ENCODE measurements around the gene C22orf15. TPM values are rescaled to one million over a fixed set of nuclear protein-coding genes. Genes with fewer than 3 reads are reported as not detected.

C22orf15 gene
- total RNA-seq, 1 experiment from 2014 or later = 2.7 TPM

GRCh38 chr22:23716811-23717801 lies 45.7 kb upstream of the C22orf15 start (continued):
- TF ChIP-seq AR (CRISPR knock-in tag; IDR thresholded peaks at IDR 0.05) = no peak
- peak; percentile 44; the same call in 1 of the 2 replicates for TF ChIP-seq ZNF219 (CRISPR knock-in tag; IDR thresholded peaks at IDR 0.05; ENCODE audit: borderline replicate concordance)
- no peak for TF ChIP-seq PREB (CRISPR knock-in tag; IDR thresholded peaks at IDR 0.05; ENCODE audit: borderline replicate concordance)
- TF ChIP-seq OVOL2 (CRISPR knock-in tag; IDR thresholded peaks at IDR 0.05; ENCODE audit: borderline replicate concordance) = no peak
- TF ChIP-seq KAT7 (CRISPR knock-in tag; IDR thresholded peaks at IDR 0.05; ENCODE audit: borderline replicate concordance) = peak; percentile 69; the same call in 1 of the 2 replicates
- TF ChIP-seq SOX15 (CRISPR knock-in tag; IDR thresholded peaks at IDR 0.05) = no peak
- no peak; the same call in 1 of the 2 replicates for TF ChIP-seq SMAD3 (CRISPR knock-in tag; IDR thresholded peaks at IDR 0.05; ENCODE audit: borderline replicate concordance)
- no peak for TF ChIP-seq NFATC4 (CRISPR knock-in tag; IDR thresholded peaks at IDR 0.05)
- TF ChIP-seq CBFB (CRISPR knock-in tag; IDR thresholded peaks at IDR 0.05; ENCODE audit: low read depth) = peak; percentile 96
- peak; percentile 98 for TF ChIP-seq USF2 (CRISPR knock-in tag; IDR thresholded peaks at IDR 0.05)
- TF ChIP-seq MAX (CRISPR knock-in tag; IDR thresholded peaks at IDR 0.05) = peak; percentile 76
- 0 out of 2 replicates have a peak, but pooled peaks have one; percentile 3 for TF ChIP-seq ZNF121 (CRISPR knock-in tag; IDR thresholded peaks at IDR 0.05)
- TF ChIP-seq USF1 (CRISPR knock-in tag; IDR thresholded peaks at IDR 0.05) = peak; percentile 97
- TF ChIP-seq E2F1 (CRISPR knock-in tag; IDR thresholded peaks at IDR 0.05) = no peak
- TF ChIP-seq ZNF512 (CRISPR knock-in tag; IDR thresholded peaks at IDR 0.05; ENCODE audit: borderline replicate concordance) = no peak
- TF ChIP-seq ETV6 (CRISPR knock-in tag; IDR thresholded peaks at IDR 0.05) = peak; percentile 95; the same call in 1 of the 2 replicates
- TF ChIP-seq ATF2 (CRISPR knock-in tag; IDR thresholded peaks at IDR 0.05; ENCODE audit: borderline replicate concordance, low read depth) = no peak
- peak; percentile 91; the same call in 1 of the 2 replicates for TF ChIP-seq ZNF138 (CRISPR knock-in tag; conservative IDR thresholded peaks at IDR 0.05)
- peak; percentile 68; the same call in 1 of the 2 replicates for TF ChIP-seq CREB1 (CRISPR knock-in tag; IDR thresholded peaks at IDR 0.05)
- no peak for TF ChIP-seq ZNF281 (CRISPR knock-in tag; IDR thresholded peaks at IDR 0.05)
- TF ChIP-seq JUN (CRISPR knock-in tag; IDR thresholded peaks at IDR 0.05) = peak; percentile 61; the same call in 1 of the 2 replicates
